ENCODE results near the gene PMM1. TPM values are rescaled to one million over a fixed set of nuclear protein-coding genes. Genes with fewer than 3 reads are reported as not detected.

PMM1 gene
- total RNA-seq, 1 experiment from 2014 or later, result 8.9 TPM

DNA sequence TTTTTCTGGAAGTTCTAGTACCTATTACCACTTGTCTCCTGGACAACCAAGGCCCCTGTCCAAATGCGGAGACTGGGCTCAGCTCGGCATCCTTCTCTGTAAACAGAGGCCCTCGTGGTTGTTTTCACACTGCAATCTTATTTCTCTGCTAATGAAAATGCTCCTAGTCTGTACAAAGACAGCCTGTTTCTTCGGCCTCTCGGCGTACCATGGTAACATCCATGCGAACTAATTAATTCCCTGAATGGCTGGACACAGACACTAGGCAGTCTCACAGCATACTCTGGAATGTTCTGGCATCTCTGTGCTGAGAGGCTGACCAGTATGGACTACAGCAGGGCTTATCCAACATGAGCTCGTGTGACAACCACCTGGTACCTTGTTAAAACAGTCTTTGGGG lies 51.1 kb downstream of the PMM1 start:
- DNase-seq (ENCODE audit: low spot score), result no peak

DNA sequence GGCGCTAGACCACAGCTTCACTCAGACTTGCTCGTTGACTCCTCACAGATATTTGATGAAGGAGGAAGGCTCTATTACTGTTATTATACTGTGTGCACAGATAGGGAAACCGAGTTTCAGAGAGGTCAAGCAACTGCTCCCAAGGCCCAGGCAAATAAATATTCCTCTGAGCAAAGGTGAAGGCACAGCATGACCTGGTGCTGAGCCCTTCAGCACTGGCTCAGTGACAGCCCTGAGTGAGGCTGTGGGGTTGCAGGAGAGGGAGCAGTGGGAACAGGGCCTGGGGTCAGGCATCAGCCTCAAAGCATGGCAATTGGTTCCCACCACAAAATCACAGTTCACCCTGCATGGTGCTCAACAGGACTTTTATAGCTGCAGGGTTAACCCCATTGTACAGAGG lies 52.4 kb downstream of the PMM1 start:
- no peak for DNase-seq (ENCODE audit: low spot score)

DNA sequence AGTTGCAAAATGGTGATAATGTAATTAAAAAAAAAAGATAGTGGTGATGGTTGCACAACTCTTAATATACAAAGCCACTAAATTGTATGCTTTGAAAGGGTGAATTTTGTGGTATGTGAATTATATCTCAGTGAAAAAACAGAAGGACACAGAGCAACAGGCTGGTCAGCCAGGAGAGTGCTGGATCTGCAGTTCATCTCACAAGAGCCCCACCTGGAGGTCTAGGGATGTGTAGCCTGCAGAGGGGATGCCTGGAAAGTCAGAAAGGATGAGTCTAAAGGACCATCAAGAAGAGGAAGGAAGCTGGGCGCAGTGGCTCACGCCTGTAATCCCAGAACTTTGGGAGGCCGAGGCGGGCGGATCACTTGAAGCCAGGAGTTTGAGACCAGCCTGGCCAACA lies 54.4 kb downstream of the PMM1 start:
- DNase-seq (ENCODE audit: low spot score), result no peak

DNA sequence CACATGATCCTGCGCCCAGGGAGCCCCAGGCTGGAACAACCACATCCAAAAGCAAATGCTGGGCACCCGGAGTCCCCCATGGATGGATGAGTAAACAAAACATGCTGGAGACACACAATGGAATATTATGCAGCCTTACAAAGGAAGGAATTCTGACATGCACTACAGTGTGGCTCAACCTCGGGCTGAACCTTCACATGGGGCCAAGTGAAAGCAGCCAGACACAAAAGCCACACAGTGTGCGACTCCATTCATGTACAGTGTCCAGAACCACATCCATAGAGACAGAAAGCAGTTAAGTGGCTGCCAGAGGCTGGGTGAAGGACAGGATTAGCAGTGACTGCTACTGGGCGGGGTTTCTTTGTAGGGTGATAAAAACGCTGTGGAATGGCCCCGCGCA lies 55.4 kb downstream of the PMM1 start:
- DNase-seq (ENCODE audit: low spot score), result no peak

DNA sequence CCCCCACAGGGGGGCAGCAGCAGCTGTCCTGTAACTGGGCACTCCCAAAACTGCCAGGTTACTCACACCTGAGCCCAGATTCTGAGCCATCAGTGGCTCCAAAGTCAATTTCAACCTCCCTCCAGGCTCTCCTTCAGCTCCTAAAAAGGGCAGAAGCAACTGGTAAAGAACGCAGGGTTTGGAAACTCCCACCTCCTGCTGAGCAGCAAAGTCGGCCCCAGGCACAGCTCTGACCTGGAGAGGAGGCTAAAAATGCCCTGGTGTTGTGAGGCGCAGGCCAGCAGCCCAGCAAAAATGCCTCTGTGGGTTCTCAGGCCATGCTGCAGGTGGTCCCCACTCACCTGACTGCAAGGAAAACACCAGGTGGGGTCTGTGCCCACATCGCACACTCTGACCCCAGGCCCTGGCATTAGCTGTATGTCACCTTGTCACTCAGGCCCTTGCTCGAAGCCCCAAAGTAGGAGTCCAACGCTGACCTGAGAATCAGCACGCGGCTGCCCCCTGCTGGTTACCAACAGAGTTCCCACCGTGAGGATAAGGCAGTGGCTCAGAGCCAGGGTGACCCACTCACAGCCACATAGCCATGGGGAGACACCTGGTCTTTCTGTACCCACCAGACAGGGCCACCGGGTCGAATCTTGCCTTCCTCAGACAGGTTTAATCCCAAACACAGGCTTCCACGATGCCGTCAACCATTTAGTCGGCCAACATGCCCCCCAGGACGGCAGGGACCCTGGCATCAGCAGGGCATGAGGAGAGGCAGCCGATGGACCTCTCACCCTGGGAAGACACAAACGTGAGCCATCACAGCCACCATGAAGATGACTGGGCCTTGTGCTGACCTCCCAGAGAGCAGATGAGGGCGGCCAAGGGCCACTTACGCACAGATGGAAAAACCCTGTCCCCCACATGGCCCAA lies 56.5 kb downstream of the PMM1 start:
- DNase-seq (ENCODE audit: low spot score), result no peak

DNA sequence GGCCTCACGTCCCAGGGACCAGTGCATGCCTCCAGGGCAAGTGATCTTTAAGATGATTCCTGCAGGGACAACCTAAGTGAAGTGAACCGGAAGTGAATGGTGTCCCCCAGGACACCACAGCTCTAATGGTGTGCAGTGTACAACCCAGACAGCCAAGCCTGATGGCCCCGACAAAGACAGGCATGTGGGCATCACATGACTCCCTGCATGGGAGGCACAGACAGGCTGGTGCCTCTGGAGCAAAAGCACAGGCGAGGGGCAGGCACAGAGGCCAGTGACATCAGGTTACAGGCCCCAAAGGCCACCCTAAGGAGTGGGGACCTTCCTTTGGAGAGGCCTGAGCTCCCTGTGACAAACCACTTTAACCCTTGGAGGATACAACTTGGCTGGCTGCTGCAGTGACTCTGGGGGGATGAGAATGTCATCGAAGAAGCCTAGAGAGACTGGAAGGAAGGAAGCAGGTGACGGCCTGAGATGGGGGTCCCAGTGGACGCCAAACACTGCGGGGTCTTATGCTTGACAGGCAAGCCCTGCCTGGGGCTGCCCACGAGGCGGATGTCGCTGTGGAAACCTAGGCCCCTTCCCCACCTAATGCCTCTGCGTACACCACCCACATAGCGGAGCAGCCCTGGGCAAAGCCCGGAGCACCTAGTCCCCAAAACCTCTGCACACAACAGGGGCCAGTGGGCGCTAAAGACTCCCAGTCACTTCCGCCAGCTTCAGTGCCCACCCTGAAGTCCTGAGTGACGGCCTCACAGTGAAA lies 57.7 kb downstream of the PMM1 start:
- DNase-seq (ENCODE audit: low spot score), result no peak

DNA sequence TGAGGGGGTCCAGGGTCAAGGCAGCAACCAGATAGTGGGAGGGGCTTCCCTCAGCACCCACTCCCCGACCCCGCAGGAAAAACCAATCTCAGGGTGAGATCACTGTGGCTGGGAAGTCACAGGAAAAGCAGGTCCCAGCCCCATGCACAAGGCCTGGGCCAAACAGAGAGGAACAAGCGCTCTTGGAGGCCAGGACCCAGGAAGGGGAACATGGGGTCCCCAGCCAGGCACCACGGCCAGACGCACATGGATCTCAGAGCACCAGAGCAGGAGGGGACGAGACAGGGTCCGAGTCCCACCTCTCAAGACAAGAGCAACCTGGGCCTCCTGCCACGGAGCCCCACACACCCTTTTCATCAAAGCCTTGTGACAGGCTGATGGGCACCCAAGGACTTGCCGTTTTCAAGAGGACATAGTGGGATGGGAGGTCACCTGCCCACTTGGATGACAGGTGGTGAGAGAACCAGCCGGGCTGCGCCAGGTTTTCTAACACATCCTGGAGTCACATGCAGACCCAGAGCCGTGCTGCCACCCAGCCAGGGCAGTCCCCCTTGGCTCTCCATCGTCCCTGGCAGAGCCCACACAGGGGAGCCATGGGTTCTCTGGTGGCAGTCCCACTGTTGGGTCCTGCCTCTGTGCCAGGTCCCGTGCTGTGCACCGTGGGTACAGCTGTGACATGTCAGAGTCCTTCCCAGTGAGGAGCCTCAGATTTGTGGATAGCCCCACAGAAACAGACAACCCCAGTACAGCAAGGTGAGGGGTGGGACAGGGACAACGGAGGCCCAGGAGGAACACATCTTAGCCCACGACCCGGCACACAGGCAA lies 58.5 kb downstream of the PMM1 start:
- DNase-seq (ENCODE audit: low spot score), result no peak

DNA sequence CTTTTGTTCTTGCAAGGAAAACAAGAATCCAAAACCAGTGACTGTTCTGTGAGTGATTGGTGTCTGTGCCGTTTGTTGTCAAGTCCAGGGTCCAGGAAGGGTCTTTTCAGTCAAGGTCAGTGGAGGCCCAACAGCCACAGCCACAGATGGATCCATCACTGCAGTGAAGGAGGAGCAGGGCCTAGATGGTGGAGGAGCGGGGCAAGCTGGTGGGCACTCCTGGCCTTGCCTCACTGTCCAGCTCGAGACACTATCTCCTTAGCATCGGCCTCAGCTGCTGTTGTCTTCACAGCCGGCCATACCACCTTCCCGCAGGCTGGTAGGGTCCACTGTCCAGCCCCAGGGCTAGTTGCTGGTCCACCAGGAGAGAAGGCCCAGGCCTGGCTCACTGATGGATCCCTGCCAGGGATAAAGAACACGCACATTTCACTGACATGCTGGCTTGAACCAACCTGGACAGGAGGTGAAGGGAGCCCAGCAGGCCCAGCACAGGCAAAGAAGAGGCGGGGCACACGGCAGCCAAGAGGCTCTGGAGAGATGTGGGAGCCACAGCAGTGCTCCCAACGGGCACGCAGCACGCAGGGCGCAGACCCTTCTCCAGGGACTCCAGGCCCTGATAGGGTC lies 60.6 kb downstream of the PMM1 start:
- DNase-seq (ENCODE audit: low spot score), result no peak

DNA sequence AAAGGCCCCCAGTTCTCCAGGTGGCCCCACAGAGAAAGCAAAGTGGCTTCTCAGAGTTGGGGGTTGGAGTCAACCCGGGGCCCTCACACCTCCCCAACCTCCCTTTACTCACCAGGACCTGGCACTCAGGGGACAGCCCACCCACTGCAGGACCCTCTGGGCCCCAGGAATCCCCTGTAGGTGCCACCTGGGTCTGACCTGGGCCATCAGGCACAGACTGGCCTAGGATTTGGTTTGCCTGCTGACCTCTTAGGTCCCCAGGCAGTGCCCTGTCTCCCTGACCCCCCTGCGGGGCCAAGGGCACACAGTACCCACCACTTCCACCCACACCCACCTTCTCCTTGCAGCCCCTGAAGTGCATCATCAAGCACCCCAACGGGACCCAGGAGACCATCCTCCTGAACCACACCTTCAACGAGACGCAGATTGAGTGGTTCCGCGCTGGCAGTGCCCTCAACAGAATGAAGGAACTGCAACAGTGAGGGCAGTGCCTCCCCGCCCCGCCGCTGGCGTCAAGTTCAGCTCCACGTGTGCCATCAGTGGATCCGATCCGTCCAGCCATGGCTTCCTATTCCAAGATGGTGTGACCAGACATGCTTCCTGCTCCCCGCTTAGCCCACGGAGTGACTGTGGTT lies 61.4 kb downstream of the PMM1 start:
- no peak for DNase-seq (ENCODE audit: low spot score)

Other genes starting within 250 kb of the PMM1 start
- gene TEF, start 207.9 kb downstream of the PMM1 start, total RNA-seq (2014; rRNA removed; shearing (Covaris generic)), result 4.4 and 5.9 TPM in 2 replicates
- 6.2 and 7.2 TPM in 2 replicates for gene TOB2, start 143.0 kb downstream of the PMM1 start, total RNA-seq (2014; rRNA removed; shearing (Covaris generic))
- gene PHF5A, start 121.1 kb downstream of the PMM1 start, total RNA-seq (2014; rRNA removed; shearing (Covaris generic)), result 63.7 and 71.3 TPM in 2 replicates
- 34.3 and 41.2 TPM in 2 replicates for gene ACO2, start 120.7 kb downstream of the PMM1 start, total RNA-seq (2014; rRNA removed; shearing (Covaris generic))
- 11.8 and 27.8 TPM in 2 replicates for gene POLR3H, start 45.4 kb downstream of the PMM1 start, total RNA-seq (2014; rRNA removed; shearing (Covaris generic))
- gene CSDC2, start 28.8 kb downstream of the PMM1 start, total RNA-seq (2014; rRNA removed; shearing (Covaris generic)), result 2.8 and 3.5 TPM in 2 replicates
- 15.2 and 15.8 TPM in 2 replicates for gene DESI1, start 31.2 kb upstream of the PMM1 start, total RNA-seq (2014; rRNA removed; shearing (Covaris generic))
- gene XRCC6, start 31.5 kb upstream of the PMM1 start, total RNA-seq (2014; rRNA removed; shearing (Covaris generic)), result 382 and 394 TPM in 2 replicates
- 75.4 and 80.5 TPM in 2 replicates for gene SNU13, start 99.0 kb upstream of the PMM1 start, total RNA-seq (2014; rRNA removed; shearing (Covaris generic))
- gene MEI1, start 109.7 kb upstream of the PMM1 start, total RNA-seq (2014; rRNA removed; shearing (Covaris generic)), result 1.2 and 2.7 TPM in 2 replicates
- 5.7 and 6.2 TPM in 2 replicates for gene CCDC134, start 210.8 kb upstream of the PMM1 start, total RNA-seq (2014; rRNA removed; shearing (Covaris generic))
- 15.8 and 17.7 TPM in 2 replicates for gene SREBF2, start 243.3 kb upstream of the PMM1 start, total RNA-seq (2014; rRNA removed; shearing (Covaris generic))

Data from A172 (cell line).